Vagina (tissue), 2 donors: ENCODE results near the gene HDGF.
A peak's percentile ranks its signal among the peaks of the same experiment; 100 is the strongest.

ENCODE experiments used
- CTCF ChIP-seq, 3 experiments: fragments of 450-650 bp in 2 of 3; fragments of 200-600 bp in 1 of 3; sonication (generic) in 1 of 3; IDR thresholded peaks; one replicate each; pipeline ENCODE4 v1.5.1; 2017 to 2019; ENCODE audit warnings: antibody characterized with exemption in 3 of 3, mild to moderate bottlenecking in 2 of 3, moderate library complexity in 2 of 3
- POLR2A ChIP-seq, 2 donors: fragments of 450-650 bp; IDR thresholded peaks; one replicate each; pipeline ENCODE4 v1.6.1; 2017; ENCODE audit warnings: antibody characterized with exemption in 2 of 2, mild to moderate bottlenecking in 2 of 2, moderate library complexity in 2 of 2
- POLR2AphosphoS5 ChIP-seq, 2 donors: sonication (generic); formaldehyde crosslinking; IDR thresholded peaks; one replicate each; pipeline ENCODE4 v1.9.0; 2017; ENCODE audit warnings: antibody characterized with exemption in 2 of 2, mild to moderate bottlenecking in 2 of 2, low read depth in 1 of 2; ENCODE audit not compliant: insufficient read depth in 1 of 2

- TF ChIP-seq CTCF (IDR thresholded peaks at IDR 0.05) (peak; percentile 72 to 96 (median 93)), POLR2AphosphoS5 (IDR thresholded peaks at IDR 0.05; ENCODE audit: insufficient read depth in 1 of 2, low read depth in 1 of 2) (peak in 1 of 2 donors; percentile 84), POLR2A (IDR thresholded peaks at IDR 0.05) (no peak)
These were observed 25.7 kb downstream of the HDGF start for GRCh38 chr1:156725683-156726280.
